Skeletal muscle tissue (tissue), 4 donors: ENCODE data around the gene HNRNPK. TPM values are rescaled to one million over a fixed set of nuclear protein-coding genes. Genes with fewer than 3 reads are reported as not detected.

ENCODE experiments used
- H3K27ac ChIP-seq: one replicate; pipeline ENCODE4 v1.7.0; 2013; ENCODE audit warnings: mild to moderate bottlenecking, low read depth, low read length, inconsistent platforms
- H3K27me3 ChIP-seq, 3 donors: one replicate each; pipeline ENCODE4 v1.7.0; 2013; ENCODE audit warnings: low read length in 3 of 3; ENCODE audit not compliant: control insufficient read depth in 3 of 3, insufficient read depth in 3 of 3
- H3K36me3 ChIP-seq, 3 donors: one replicate each; pipeline ENCODE4 v1.7.0; 2013; ENCODE audit warnings: low read length in 3 of 3; ENCODE audit not compliant: control insufficient read depth in 3 of 3, insufficient read depth in 3 of 3
- H3K4me1 ChIP-seq, 3 donors: one replicate each; pipeline ENCODE4 v1.7.0; 2013; ENCODE audit warnings: low read length in 3 of 3, mild to moderate bottlenecking in 3 of 3; ENCODE audit not compliant: control insufficient read depth in 3 of 3, insufficient read depth in 3 of 3
- H3K4me3 ChIP-seq, 3 donors: one replicate each; pipeline ENCODE4 v1.7.0; 2013; ENCODE audit warnings: low read length in 3 of 3
- H3K9ac ChIP-seq, 3 donors: one replicate each; pipeline ENCODE4 v1.7.0; 2013; ENCODE audit warnings: low read length in 3 of 3, mild to moderate bottlenecking in 3 of 3, moderate library complexity in 2 of 3, low read depth in 1 of 3
- H3K9me3 ChIP-seq, 3 donors: one replicate each; pipeline ENCODE4 v1.7.0; 2013; ENCODE audit warnings: low read length in 3 of 3; ENCODE audit not compliant: control insufficient read depth in 3 of 3
- total RNA-seq: library from RNA; depleted of rRNA; stranded (reverse); fragments of >200 nt; gene quantifications from one replicate; pipeline ENCODE4 v1.2.3, GENCODE V29; 2014
- donor health status: Osteomylitis.

Gene HNRNPK
- 446 TPM for total RNA-seq

- Histone ChIP-seq H3K27ac (peak within 1 kb of the TSS; percentile 100), H3K36me3 (peaks cover 22 to 24% (median 22%) of the 10 kb centered on the region in 3 donors), H3K9ac (peak within 1 kb of the TSS; percentile 95 to 100 (median 100)), H3K4me3 (peak within 1 kb of the TSS; percentile 88 to 99 (median 99)), H3K27me3 (no peaks in the 10 kb centered on the region), H3K4me1 (peaks cover 14 to 29% (median 16%) of the 10 kb centered on the region in 3 donors), H3K9me3 (no peaks in the 10 kb centered on the region)
Observed at GRCh38 chr9:83979812-83980394, at the start of gene HNRNPK. TSS of gene HNRNPK (minus strand) at chr9:83980215. CDS start at chr9:83978252, 1,963 bp downstream.

DNA sequence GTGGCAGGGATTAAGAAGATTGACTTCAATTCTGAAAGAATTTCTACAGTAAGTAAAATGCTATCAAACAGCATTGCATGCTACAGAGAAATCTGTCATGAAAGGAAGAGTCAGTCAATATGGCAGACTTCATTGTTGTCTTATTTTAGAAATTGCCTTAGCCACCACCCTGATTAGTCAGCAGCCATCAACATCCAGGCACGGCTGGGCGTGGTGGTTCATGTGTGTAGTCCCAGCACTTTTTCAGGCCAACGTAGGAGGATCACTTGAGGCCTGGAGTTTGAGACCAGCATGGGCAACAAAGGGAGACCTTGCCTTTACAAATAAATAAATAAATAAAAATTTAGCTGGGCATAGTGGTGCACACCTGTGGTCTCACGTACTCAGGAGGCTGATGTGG is 47.2 kb upstream of the HNRNPK start:
- no peaks in the 10 kb centered on the region for H3K27me3 ChIP-seq
- no peak overlapping the region for H3K4me3 ChIP-seq
- no peaks in the 10 kb centered on the region for H3K9me3 ChIP-seq
- no peak overlapping the region for H3K27ac ChIP-seq
- no peaks in the 10 kb centered on the region for H3K36me3 ChIP-seq
- H3K9ac ChIP-seq, result no peak overlapping the region
- no peaks in the 10 kb centered on the region for H3K4me1 ChIP-seq

GRCh38 chr9:84024041-84024575 is 44.1 kb upstream of the HNRNPK start:
- H3K27me3 ChIP-seq, result no peaks in the 10 kb centered on the region
- H3K27ac ChIP-seq, result no peak overlapping the region
- H3K9ac ChIP-seq, result no peak overlapping the region
- no peaks in the 10 kb centered on the region for H3K4me1 ChIP-seq
- H3K36me3 ChIP-seq, result no peaks in the 10 kb centered on the region
- H3K4me3 ChIP-seq, result no peak overlapping the region
- H3K9me3 ChIP-seq, result no peaks in the 10 kb centered on the region

DNA sequence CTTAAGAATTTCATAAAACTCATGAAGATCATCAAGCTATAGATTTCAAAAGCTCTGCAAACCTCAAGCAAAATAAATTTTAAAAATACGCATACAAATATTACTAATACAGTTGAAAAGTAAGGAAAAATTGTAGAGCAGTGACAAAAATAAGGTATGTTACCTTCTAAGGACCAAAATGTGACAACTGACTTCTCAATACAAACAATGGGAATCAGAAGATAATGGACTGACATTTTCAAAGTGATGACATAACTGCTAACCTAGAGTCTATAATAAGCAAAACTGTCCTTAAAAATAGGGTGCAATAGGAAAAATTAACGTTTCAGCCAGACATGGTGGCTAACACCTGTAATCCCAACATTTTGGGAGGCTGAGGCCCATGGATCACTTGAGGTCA is 27.6 kb upstream of the HNRNPK start:
- Histone ChIP-seq H3K27me3 (no peaks in the 10 kb centered on the region), H3K27ac (no peak overlapping the region), H3K9ac (no peak overlapping the region), H3K36me3 (no peaks in the 10 kb centered on the region), H3K9me3 (no peaks in the 10 kb centered on the region), H3K4me1 (no peaks in the 10 kb centered on the region), H3K4me3 (no peak overlapping the region)

GRCh38 chr9:84003246-84003645 is 23.2 kb upstream of the HNRNPK start:
- no peaks in the 10 kb centered on the region for H3K9me3 ChIP-seq
- H3K27ac ChIP-seq, result no peak overlapping the region
- peaks cover 0 to 6% (median 5%) of the 10 kb centered on the region in 3 donors for H3K36me3 ChIP-seq
- no peaks in the 10 kb centered on the region for H3K4me1 ChIP-seq
- no peak overlapping the region for H3K4me3 ChIP-seq
- no peaks in the 10 kb centered on the region for H3K27me3 ChIP-seq
- no peak overlapping the region for H3K9ac ChIP-seq

DNA sequence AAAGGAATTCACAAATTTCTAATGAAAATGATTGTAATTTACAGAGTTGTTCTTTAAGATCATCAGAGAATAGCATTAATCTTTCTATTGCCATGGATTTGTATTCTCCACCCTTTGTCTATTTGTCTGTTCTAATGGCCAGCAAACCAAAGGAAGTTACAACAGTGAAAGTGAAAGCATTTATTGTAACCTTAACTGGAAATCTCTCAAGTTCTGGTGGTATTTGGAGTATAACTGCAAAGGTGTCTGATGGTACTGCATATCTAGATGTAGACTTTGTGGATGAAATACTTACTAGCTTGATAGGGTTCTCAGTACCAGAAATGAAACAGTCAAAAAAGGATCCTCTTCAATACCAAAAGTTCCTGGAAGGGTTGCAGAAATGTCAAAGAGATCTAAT is 22.3 kb upstream of the HNRNPK start:
- Histone ChIP-seq H3K4me3 (no peak overlapping the region), H3K27ac (no peak overlapping the region), H3K27me3 (no peaks in the 10 kb centered on the region), H3K9ac (no peak overlapping the region), H3K36me3 (peaks cover 0 to 6% (median 5%) of the 10 kb centered on the region in 3 donors), H3K4me1 (no peaks in the 10 kb centered on the region), H3K9me3 (no peaks in the 10 kb centered on the region)

GRCh38 chr9:84001621-84002020 is 21.6 kb upstream of the HNRNPK start:
- no peaks in the 10 kb centered on the region for H3K27me3 ChIP-seq
- no peak overlapping the region for H3K27ac ChIP-seq
- H3K4me3 ChIP-seq, result no peak overlapping the region
- no peaks in the 10 kb centered on the region for H3K4me1 ChIP-seq
- H3K9ac ChIP-seq, result no peak overlapping the region
- H3K36me3 ChIP-seq, result peaks cover 0 to 6% (median 5%) of the 10 kb centered on the region in 3 donors
- H3K9me3 ChIP-seq, result no peaks in the 10 kb centered on the region

- Histone ChIP-seq H3K9ac (no peak overlapping the region), H3K27ac (no peak overlapping the region), H3K27me3 (no peaks in the 10 kb centered on the region)
Observed at GRCh38 chr9:84000186-84000585, 20.2 kb upstream of the HNRNPK start.

DNA sequence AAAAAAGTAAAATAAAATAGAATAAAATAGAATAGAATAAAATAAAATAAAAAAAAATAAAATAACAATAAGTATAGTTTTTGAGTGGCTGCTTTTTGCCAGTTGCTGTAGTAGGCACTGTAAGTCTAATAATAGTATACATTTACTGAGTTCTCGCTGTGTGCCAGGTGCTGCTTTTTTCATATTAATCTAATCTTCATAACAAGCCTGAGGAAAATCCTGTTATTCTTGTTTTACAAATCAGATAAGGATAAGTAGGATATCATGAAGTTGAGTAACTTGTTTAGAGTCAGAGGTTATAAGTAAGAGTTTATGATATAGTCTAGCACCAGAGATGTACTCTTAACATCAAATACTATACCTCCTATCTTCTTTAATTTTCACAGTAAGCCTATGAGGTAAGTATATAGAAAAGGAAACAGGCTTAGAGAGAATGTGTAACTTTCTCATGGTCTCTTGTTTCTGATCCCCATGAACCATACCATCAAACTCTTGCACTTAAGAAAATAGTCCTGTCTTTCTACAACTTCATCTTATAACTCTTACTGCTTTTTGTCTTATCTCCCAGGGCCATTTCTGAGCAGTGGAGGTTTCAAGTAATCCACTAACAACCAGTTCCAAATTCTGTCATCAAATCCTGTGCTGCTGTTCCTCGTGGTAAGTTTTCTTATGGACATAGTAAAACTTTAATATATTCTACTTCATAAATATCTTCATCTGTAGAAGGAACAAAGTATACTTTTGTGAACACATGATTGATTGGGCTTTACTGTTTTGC is 19.3 kb upstream of the HNRNPK start:
- H3K36me3 ChIP-seq, result peaks cover 0 to 6% (median 5%) of the 10 kb centered on the region in 3 donors
- H3K4me3 ChIP-seq, result no peak overlapping the region
- H3K27ac ChIP-seq, result no peak overlapping the region
- H3K9ac ChIP-seq, result no peak overlapping the region
- H3K9me3 ChIP-seq, result no peaks in the 10 kb centered on the region
- no peaks in the 10 kb centered on the region for H3K4me1 ChIP-seq
- H3K27me3 ChIP-seq, result no peaks in the 10 kb centered on the region

More at GRCh38 chr9:84000186-84000585, 20.2 kb upstream of the HNRNPK start:
- Histone ChIP-seq H3K9me3 (no peaks in the 10 kb centered on the region), H3K36me3 (peaks cover 0 to 6% (median 5%) of the 10 kb centered on the region in 3 donors), H3K4me1 (no peaks in the 10 kb centered on the region), H3K4me3 (no peak overlapping the region)

DNA sequence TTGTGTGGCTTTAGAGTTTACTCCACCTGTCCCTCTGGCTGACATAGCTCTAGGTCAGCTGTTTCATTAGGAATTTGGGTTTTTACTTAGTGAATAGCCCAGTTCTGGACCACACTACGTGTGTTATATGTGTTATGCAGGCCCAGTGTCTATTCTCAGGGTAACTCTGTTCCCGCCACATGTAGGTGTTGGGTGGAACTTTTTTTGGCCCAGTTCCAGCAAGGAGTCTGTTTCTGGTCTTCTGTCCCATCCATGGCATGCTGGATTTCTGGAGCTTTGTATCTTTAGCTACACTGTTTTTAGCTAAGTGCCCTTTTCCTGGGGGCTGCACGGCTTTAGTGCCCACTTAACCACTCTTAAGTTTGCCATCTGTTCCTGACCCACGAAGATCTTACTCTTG is 16.1 kb upstream of the HNRNPK start:
- no peak overlapping the region for H3K27ac ChIP-seq
- H3K4me3 ChIP-seq, result no peak overlapping the region
- no peaks in the 10 kb centered on the region for H3K27me3 ChIP-seq
- no peak overlapping the region for H3K9ac ChIP-seq
- no peaks in the 10 kb centered on the region for H3K4me1 ChIP-seq
- peaks cover 0 to 6% (median 0%) of the 10 kb centered on the region in 3 donors for H3K36me3 ChIP-seq
- no peaks in the 10 kb centered on the region for H3K9me3 ChIP-seq
